Embryonic facial prominence (tissue), 1 donor: Measurements from ENCODE around the gene CUEDC1.

Experiments
- DNase-seq: peaks from one replicate; pipeline ENCODE4 v3.0.0-alpha.2; 2016; ENCODE audit errors: extremely low spot score

CUEDC1 gene, protein sequence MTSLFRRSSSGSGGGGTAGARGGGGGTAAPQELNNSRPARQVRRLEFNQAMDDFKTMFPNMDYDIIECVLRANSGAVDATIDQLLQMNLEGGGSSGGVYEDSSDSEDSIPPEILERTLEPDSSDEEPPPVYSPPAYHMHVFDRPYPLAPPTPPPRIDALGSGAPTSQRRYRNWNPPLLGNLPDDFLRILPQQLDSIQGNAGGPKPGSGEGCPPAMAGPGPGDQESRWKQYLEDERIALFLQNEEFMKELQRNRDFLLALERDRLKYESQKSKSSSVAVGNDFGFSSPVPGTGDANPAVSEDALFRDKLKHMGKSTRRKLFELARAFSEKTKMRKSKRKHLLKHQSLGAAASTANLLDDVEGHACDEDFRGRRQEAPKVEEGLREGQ

DNA sequence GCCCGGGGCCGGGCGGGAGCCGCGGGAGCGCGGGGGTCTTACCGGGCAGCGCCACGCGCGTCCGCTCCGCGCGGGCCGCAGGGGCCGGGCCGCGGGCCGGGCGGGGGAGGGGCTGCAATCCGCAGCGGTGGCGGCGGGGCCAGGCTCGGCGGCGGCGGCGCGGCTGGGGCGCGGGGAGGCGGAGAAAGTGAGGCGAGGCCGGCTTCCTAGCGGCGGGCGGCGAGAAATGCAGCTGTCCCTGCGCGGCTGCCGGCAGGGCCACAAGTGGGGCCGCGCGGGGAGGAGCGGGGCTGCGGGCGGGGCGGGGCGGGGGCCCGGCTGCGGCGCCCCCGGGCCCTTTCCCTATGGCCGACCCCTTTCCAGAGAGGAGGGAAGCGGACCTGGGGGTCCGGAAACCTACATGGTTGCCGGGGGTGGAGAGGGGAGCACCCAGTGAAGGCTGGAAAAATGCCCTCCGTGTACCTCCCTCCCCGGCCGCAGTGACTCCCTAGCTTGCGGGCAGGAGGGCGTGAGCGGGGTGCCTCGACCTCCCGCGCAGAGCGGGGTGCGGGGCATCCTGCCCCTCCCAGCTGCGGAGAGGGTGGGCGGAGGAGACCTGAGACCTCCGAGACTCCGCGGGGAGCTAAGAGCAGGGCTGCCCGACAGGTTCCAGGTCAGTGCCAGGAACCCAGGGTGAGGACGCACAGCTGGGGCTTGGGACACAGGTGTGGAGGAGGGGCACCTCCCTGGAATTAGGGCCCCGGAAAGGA, at the start of gene CUEDC1:
Gene CUEDC1, minus strand, starts transcription at position 230 of the 749 bp plus-strand sequence. CDS start 69,848 bp downstream, outside the sequence.
- no peak for DNase-seq

DNA sequence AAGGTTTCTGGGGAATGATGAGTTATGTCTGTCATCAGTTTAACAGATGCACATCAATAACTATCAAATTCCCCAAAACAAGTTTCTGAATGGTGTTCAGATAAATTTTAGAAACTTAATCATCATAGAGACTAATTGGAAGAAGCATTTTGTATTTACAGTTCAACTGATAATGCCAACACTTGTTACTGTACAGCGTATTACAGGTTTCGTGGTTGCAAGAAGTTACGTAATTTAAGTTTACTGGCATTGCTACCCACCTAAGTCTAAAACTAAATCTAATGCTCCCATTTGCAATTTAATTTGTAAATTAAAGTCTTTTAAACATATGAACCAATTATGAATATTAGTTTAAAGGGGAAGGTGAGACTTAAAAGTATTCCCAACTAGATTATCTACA, 48.8 kb upstream of the CUEDC1 start:
- no peak for DNase-seq

DNA sequence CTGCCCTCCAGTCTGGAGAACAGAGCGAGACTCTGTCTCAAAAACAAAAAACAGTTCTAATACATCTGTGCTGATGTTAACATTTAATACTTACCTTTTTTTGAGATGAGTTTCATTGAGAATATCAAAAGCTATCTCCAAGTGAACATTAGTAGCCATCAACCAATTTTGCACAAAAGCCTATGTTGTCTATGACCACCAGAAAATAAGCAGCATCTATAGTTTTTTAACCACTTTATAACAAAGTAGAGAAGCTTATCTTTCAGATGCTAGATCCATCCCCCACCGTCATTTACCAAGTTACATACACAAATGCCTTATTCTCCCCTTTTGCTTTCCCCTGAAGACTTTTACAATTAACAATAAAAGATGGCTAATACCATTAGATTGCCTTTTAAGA, 47.8 kb upstream of the CUEDC1 start:
- no peak for DNase-seq

DNA sequence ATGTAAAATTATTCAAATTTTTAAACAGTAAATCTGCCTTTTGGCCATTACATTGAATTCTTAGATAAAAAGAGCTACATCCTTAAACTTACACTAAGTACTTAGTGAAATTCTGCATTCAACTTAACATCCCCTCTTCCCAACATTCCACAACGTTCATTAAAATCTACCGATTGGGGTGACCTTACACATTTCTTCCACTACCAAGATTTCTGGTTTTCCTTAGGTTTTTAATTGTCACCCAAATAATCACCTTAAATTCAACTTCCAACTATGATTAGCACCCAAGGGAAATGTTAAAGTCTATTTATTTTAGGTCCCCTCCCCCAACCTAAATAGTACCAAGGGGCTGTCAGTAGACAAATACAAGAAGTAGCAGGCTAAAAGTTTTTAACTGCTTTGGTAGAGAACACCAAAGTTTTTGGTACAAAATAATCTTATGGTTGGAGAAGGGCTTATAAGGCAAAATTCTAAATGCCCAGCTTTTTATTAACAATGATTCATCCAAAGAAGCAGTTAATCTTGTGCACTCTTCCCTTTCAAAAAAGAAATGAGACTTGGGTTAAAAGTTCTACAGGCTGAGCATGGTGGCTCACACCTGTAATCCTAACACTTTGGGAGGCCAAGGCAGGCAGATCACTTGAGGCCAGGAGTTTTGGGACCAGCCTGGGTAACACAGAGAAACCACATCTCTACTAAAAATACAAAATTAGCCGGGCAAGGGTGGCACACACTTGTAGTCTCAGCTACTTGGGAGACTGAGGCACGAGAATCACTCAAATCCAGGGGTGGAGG, 47.1 kb upstream of the CUEDC1 start:
- no peak for DNase-seq

DNA sequence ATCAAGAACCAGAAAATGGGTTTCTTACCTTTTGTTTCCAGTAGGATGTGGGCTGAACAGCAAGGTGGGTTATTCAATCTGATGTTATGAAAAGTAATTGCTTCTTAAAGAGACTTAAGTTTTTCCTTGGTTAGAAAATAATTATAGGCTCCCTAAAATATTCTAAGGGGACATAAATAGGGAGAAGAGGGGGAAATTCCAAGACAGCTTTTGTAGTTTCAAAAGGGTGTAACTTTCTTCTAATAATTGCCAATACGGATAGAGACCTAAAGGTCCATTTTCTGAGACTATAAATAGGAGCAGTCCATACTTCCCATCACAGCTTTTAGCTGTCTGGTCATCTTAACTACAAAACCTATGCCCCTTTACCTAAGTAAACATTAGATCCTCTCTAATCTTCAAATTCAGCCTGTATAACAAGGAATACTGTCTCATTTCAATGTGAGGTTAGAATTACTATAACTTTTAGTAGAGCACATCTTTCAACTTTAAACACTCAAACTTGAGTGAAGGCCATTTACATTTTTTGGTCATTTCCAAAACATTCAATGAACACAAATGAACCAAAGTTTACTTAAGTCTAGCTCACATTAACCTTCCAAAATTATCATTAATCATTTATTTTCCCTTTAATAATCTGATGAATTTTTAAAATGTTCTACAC, 46.4 kb upstream of the CUEDC1 start:
- no peak for DNase-seq

DNA sequence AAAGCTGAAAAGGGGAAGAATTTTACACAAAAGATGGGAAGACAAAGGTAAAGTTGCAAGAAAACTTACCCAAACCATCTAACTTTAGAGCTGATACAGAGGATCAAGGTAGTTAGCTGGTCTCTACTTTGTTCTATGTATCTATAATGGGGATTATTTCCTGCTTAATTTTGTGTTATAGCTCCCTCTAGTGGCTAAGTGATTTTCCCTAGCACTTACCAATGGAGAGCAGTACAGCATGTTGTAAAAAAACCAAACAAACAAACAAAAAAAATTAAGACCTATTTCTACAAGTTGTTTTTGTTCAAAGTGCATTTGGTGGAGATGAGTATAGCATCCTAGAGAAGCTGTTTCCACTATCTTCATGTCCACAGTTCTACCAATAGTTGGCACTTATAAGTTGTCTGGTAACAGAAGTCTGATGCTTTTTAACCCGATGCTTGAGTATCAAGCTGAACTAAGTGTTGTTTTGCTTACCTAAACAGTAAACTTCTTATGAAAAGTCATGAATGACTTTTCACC, 44.3 kb upstream of the CUEDC1 start:
- DNase-seq, result peak; percentile 68

DNA sequence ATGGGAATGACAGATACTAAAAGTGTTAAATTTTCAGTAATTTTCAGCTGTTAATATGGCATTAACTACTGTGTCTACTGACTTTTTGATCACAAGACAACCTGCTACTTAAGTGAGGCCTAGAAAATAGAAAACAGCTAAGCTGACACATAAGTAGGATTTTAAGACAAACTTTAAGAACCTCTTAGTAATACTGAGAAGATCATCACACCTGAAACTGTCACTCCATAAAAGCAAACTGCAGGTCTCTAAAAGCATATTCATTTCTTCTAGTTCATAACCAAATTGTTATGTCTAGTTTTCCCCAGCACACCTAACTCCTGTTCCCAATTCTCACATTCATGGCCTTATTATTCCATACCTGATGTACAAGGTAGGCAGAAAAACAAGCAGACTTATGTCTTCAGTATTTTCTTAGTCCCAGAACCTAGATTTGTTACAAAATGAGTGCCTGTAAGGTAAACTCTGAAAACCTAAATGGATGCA, 43.8 kb upstream of the CUEDC1 start:
- no peak for DNase-seq

DNA sequence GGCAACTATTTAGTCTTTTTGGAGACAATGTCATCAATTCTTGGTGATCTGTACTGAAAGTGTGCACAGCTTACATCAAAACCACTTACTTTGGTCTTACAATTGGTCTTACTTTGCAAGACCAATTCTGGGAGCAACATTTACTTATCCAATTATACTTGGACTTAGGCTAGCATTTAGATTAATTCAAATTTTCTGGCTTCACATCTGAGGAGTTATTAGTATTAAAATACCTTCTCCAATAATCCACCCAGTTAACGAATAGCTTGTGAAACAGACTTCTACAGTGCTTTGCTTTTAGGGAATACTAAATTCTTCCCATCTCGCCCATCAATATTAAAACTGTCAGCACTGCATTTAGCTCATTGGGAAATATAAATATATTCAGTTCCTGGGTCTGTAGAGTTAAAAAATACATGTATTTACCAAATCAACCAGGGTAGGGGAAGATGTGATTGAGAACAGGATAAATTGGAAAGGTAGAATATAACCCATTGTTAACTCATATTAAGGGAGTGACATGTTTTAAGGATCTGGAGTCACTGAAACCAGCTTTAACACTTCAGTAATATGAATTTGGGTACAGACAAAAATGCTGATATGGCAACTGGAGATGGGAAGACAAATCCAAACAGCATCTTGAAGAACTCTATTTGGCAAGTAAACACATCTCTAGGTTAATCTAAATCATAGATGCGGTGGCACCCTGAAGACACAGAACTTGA, 42.0 kb upstream of the CUEDC1 start:
- no peak for DNase-seq

DNA sequence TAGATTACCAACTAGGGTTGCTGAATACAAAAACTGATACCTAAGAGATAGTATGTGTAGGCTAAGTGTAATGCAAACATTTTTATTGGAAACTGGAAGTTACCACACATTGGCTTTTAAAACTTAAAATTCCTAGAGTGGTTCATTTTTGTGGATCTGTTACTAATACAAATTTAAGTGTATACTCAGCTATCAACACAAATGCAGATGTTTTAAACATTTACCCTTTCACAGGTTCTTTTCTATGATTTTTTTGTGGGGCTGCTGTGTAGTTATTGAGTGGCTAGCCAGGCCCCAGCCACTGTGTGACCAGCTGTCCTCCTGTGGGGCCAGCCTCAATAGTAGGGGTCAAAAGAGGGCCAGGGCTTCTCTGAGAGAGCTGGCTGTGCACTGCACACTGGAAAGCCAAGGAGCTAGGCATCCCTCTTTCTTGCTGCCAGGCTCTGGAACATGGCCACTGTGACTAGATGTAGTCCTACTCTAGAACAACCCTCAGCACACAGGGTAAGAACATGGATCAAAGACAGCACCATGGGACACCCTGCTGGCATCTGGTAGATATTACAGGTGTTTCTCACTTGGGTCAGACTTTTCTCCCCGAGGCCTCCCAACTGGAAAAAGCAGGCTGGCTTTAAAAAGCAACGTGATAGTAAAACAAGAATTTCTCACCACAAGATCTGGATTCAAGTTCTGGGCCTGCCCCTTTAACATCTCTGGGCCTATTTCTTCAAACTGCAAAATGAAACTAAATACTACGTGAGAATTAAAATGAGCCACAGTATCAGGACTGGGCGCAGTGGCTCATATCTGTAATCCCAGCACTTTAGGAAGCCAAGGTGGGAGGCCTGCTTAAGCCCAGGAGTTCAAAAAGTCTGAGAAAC, 40.1 kb upstream of the CUEDC1 start:
- DNase-seq, result peak; percentile 52

DNA sequence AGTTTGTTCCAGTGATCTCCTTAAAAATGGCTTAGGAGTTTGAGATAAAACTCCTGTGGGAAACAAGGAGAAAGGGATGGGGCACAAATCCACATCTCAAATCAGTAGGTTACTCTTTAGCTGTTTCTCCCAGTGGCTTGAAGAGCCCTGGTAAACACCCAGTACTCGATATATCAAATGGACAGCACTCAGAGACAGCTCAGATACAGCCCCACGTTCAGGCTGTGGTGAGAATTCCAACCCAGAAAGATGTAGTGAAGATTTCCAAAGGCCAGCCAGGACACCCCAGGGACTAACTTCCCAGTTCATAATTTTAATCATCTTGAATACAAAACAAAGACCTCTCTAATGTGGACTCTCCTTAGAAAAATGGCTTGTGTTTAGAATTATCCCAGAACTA, 39.2 kb upstream of the CUEDC1 start:
- DNase-seq, result no peak

DNA sequence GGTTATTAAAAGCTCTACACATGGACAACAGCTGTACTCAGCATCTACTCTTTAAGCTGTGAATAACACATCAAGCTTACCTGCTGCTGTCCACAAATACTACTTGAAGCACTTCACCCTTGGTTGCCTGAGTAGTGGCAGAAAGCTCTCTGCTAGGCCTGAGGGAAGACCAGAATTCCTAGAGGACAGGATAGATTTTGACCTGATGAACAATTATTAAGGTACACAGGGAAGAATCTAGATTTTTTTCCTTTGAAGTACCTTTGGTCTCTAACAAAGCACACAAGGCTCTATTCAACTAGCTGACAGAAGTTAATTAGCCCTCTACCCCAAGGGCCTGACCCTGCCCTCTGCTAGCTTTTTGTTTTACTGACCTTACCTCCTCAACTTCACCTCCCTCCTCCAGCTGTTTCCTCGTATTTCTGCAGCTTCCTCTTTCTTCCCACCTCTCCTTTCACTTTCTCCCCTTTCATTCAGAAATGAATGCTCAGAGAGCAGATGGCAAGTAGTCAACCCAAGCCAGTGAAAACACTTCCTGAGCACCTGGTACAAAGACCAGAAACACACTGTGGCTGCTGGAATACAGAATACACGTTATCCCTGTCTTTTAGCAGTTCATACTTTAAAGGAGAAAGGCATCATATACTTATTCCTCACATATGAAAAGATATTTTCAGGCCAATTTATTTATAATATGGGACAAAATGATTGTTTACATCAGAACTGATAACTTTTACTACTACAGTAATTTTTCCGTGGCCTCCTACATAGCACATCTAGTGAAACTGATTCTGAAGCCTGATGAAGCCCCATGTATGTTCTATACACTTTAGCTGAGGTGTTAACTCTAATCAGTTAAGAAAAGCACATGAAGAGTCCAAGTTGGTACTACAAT, 38.5 kb upstream of the CUEDC1 start:
- DNase-seq, result no peak

DNA sequence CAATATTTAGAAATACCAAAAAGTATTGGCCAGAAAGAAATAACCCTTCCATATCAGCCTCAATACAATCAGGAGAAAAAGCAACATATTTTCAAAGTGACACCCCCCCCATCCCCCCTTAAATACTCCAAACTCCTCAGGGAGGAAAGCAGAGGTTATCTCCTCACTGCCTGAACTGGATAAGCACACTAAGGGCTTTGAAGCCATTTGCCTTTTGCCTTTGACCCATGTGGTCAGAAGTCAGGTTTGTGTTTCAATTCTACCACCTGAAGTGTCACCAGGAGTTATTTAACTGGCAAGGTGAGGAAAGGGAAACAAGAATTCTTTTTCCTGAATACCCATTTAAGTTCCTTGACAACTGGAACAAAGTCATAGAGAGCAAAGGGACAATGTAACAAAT, 36.3 kb upstream of the CUEDC1 start:
- no peak for DNase-seq

DNA sequence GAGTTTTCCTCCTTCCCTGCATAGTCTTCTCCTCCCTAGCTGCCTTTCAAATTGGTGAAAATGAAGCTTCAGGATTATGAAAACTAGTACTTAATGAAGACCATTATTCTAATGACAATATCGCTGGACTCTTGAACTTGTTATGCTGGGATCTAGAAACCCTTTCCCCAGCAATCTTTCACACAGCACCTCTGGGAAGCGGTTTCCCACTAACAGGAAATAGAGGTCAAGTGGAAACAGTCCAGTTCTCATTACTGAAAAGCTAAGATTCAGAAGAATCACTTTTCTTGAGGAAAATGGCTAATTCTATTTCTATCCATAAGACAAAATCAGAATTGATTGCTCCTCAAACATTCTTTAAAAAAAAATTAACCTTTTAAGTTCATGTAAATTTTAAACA, 34.8 kb upstream of the CUEDC1 start:
- no peak for DNase-seq

DNA sequence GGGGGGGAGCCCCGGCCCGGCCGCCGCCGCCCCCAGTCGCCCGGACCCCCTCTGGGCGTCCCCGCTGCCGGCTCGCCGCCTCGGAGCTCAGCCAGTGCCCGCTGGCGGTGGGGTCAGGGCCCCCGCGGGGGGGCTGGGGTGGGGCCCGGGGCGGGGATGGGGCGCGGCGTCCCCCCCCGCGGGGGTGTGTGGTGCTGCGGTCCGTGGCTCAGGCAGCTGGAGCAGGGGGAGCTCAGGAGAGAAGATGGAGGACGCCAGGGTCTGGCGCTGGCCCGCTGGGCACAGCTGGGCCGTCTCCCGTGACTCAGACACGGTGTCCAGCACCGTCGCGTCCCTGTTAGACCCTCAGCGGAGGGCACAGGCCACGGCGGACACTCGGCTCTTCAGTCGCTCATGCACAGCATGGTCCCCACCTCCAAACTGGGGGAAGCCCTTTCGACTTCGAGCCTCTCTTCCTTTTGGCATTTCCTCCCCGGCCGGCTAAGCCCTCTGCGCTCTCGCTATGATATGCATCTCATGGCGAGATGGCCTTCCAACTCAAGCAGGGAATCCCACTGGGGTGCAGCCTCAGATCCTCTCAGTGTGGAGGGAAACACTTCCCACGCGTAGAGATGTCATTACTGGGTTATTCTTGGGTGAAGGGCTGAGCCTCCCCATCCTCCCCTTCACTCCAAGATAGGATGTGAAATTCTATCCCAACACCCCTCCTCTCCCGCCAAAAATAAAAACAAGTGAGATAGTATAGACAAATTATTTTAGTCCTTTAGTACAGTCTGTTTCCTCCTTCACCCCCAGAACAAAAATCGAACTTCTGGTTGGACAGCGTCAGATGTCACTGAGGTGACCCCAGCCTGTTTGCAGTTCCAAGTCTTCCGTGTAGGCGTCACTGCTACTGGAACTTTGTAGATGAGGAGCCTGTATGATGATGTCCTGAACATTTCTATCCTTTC, 33.4 kb upstream of the CUEDC1 start:
- DNase-seq, result no peak

DNA sequence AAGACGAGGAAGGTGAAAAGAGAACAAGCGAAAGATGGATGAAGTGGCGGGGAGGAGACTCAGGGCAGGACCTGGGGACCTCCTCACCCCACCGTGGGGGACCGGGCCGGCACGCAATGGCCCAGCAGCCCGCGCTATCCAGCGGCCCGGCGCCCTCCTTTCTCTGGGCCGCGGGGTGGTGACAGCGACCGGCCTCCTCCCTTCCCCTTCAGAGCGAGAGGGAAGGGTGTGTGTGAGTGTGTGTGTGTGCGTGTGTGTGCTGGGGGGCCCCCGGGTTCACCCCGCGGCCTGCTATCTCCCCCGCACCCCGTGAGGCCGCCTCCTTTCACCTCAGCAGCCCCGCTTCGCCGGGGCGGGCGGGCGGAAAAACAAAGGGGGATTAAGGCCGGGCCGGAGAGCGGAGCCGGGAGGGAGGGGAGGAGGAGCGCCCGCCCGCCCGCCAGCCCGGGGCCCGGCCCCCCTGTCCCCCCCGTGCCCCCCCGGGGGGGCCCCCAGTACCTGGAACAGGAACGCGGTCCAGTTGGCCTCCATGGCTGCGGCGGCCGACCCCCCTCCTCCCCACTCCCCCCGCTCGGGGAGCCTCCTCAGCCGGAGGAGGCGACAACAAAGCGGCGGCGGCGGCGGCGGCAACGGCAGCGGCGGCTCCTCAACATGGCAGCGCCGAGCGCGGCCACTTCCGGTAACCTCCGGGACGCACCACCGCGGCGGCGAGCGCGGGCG, 32.5 kb upstream of the CUEDC1 start, which contains the start of gene VEZF1:
Gene VEZF1, minus strand, starts transcription at position 674 of the 720 bp plus-strand sequence. Its CDS starts 143 bp downstream, at position 531.
- DNase-seq, result peak; percentile 41

DNA sequence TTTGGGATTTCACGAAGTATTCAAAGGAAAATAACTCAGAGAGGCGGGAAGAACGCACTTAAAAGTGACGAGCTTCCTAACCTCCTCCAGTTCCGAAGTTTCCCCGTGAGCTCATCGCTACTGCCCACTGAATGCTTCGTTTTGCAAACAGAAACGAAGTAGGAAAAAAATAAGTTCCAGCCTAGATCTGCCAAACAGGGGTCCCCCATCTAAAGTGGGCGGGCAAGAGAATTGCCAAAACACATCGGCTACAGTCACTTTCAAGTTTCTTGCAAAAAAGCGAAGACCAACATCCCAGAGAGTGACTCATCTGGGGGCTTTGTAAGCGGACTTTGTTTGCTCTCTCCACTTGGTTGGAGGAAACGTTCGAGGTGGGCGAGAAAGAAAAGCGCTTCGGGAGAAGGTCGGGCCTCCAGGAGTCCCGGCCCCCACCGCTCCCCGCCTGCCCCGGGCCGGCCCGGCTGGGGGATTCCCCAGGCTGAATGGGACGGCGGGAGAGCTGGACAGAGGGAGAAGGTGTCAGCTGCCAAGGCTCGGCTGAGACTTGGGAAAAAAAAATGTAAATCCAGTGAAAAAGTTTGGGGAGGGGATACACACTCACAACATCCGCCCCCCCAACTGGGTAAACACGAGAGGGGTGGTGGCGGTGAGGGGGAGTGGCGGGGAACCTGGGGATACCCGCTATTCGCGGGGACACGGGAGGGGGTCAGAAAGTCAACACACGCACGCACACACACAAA, 31.8 kb upstream of the CUEDC1 start:
- DNase-seq, result peak; percentile 82
